ENCODE measurements around the gene GLTP.
"Not testable (repeated sequence)": the region's sequence is repeated elsewhere in the genome, so short reads cannot be mapped to it uniquely, and the experiment has no call there.

Gene GLTP

DNA sequence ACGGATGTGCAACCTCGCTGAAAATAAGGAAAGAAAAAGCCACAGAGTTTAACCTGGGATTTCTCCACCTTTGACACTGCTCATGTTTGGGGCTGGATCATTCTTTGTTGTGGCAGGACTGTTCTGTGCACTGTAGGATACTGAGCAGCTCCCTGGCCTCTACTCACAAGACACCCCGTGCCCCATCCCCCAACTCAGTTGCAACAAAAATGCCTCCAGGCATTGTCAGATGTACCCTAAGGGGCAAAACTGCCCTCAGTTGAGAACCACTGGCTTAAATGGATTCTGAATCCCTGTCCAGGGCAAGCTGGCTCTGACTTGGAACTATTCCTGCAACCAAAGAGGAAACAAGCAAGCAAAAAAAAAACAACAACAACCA is 2.1 kb downstream of the GLTP start:
- no peak for DNase-seq (ENCODE audit: low read depth in 2 of 2)

DNA sequence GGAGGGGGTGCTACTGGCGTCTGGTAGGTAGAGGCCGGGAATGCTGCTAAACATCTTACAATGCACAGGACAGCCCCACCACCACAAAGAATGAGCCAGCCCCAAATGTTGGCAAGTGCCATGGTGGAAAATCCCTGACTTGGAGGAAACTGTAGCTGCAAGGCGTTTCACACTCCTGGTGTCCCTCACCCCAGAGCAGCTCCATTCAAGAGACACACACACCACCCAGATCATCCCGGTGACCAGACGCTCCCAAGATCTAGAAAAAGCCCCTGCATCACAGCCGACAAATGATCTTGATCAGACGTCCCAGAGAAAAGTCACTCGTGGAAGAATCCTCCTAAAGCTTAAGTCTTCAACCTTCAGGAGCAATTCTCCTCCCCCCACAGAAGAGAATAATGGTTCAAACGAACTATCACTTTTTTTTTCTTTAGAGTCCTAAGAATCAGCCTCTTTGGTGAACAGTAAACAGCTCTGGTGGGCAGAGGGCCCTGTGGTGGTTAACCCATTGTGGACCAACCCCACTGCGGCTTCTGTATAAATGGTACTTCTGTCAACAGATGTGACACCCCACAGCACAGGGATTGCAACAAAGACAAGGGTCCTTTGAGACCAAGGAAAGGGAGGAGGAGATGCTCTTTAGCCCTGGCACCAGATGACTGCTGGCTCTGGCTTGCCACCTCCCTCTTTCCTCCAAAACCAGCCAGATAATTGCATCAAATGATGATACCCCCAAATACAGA is 2.7 kb downstream of the GLTP start:
- no peak for DNase-seq (ENCODE audit: low read depth in 2 of 2)

DNA sequence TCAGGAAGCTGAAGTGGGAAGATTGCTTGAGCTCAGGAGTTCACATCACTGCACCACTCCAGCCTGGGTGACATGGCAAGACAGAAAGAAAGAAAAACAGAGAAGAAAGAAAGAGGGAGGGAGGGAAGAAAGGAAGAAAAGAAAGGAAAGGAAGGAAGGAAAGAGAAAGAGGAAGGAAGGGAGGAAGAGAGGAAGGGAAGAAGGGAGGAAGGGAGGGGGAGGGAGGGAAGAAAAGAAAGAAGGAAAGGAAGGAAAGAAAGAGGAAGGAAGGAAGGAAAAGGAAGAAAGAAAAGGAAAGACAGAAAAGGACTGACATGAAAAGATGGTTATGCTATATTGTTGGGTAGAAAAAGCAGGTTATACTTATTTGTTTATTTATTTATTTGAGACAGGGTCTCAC is 3.9 kb downstream of the GLTP start:
- DNase-seq (ENCODE audit: low read depth in 2 of 2), result no peak

DNA sequence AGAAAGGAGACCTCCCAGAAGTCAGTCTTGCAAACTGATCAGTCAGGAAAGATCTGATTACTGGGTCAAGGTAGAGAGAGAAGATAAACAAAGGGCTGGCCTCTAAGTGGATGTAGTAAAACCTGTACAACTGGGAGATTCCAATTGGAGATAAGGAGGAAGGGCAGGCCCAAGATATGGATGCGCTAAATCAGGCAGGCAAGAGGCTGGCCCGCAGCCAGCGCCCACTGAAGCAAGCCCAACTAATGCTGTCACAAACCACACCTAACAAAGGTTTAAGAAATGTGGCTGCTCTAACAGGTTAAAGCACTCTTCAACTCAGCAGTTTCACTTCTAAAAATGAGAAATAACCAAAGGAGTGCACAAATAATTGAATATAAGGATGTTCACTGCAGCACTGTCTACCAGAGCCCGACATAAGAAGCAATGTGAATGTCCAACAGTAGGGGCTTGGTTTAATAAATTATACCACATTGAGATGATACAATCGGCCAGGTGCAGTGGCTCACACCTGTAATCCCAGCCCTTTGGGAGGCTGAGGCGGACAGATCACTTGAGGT is 4.7 kb downstream of the GLTP start:
- no peak for DNase-seq (ENCODE audit: low read depth in 2 of 2)

DNA sequence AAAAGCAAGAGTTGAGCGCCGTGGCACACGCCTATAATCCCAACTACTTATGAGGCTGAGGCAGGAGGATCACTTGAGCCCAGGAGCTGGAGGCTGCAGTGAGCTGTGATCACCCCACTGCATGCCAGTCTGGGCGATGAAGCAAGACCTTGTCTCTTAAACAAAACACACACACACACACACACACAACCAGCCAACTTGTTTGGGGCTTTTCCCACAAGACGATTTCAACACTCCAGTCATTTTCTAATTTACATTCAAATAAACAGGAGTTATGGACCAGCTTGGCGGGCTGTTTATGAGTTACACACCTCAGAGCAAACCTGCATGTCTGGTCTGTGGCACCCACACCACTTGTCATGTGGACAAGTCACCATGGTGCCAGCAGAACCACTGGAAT is 6.7 kb downstream of the GLTP start:
- no peak for DNase-seq (ENCODE audit: low read depth in 2 of 2)

DNA sequence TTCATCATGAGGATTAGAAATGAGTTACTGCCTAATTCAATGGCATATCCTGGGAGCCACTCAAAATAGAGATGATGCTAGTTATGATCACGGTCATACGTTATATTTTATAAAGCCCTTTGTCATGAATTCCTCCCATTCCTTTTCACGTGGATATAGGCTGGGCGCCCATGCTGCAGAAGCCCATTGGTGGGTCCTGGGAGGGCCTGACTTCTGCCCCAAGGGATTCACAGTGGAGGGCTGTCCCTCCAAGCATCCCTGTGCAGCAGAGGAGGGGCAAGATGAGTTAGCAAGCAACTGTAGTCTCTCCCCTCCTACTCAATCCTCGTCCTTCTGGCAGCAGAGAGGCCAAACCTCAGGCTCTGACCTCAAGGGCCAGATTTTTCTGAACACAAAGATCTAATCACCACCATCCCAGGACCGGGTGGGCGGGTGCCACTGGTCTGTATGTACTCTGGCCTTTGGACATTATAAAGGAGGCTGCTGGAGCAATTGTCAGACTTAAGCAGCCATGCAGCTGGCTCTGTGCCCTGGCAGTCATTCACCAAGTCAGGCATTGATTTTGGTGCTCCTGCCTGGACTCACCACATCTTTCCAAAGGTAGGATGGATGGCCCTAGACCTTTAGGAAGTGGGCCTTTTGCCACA is 8.6 kb downstream of the GLTP start:
- no peak for DNase-seq (ENCODE audit: low read depth in 2 of 2)

DNA sequence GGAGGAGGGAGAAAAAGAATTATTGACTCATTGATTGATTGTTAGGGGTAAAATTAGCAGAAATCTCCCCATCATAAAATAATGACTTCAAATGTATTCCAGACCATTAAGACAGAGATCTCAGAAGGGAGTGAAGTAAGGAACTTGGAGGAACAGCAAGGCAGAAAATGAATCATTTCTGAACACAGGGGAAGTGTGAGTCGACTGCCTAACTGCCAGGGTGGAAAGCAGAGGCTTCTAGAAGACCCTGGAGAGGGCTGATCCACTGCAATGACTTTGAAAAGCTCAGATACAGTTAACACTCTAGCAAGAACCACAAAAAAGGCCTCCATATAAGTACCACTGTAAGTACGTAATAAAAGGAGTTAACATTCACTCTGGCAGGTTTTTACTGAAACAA is 9.7 kb downstream of the GLTP start:
- no peak for DNase-seq (ENCODE audit: low read depth in 2 of 2)

DNA sequence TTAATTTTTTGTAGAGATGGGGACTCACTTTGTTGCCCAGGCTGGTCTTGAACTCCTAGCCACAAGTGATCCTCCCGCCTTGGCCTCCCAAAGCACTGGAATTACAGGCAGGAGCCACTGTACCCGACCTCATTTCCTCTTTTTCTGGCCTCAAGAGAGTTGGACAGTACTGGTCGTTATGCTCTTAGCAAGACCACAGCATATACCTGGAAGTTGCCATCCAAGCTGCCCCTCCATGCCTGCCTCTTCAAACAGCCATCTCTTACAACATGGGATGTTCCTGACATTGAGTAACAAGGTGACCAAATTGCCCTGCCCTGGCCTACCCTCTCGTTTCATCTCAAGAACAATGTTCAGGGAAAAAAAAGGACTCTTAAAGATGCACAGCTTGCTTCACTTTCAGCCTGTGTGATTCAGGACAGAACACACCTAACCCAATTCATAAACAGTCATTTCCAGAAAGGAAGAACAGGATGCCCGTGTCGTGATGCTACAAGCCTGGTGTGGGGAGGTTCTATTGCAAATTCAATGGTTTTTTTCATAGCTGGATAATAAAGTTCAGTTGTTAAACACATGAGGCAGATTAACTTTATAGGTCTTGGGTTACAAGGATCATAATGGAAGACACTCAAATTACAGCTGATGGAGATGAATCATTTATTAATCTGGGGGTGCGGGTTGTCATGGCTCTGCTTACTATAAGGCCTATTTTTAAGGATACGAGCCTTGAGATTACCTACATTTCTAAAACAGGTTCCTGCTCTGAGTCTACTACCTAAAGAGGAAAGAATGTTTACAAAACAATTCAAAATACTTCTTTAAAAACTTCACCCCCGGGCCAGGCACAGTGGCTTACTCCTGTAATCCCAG is 11.9 kb downstream of the GLTP start:
- no peak for DNase-seq (ENCODE audit: low read depth in 2 of 2)

DNA sequence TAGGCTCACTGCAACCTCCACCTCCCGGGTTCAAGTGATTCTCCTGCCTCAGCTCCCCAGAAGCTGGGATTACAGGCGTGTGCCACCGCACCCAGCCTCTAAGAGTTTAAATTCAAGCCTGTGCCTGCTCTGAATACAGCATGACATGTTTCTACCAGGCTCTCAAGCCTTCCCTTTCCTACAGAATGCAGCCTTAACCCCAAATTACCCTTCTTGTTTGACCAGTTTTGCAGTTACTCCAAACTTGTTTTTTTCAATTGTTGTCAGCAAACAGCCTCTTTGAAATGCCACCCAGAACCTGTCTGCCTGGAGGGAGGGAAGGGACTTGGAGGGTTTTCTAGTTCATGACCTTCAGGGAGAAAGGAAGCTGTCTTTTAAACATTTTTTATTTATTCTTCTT is 15.4 kb downstream of the GLTP start:
- no peak for DNase-seq (ENCODE audit: low read depth in 2 of 2)

DNA sequence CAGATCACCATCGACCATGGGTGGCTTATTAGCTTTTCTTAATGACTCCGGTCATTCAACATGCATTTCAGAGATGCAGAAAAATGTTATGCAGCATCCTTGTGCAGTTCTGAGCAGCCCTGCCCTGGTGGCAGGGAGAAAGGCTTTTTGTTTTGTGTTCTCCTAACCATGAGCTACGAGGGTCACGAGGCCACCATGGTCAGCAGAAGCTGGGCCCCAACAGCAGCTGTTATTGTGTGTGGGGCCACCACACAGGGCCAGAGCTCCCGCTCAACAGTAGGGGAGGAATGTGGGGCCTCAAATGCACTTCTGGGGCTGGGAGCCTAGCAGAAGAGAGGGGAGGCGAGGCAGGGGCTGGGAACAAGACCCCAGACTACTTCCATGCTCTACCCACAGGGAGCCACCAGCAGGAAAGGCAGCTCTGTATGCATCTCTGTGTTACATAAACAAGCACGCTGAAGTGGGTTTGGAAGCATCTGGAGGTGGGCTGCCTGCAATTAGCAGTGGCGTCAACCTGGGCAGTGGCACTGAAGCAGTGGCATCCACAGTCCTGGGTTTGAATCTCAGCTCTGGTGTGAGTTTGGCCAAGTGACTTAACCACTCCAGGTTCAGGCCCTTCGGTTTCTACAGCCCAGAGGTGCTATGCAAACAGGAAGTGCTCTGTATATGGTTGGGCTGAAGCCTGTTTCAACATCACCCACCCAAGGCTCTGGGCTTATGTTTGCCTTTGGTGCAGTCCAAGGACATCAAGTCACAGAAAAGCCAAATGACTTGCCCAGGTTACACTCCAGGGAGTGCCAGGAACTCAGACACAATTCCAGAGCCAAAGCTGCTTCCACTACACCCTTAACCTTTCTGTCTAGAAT is 16.3 kb downstream of the GLTP start:
- DNase-seq (ENCODE audit: low read depth in 2 of 2), result no peak

DNA sequence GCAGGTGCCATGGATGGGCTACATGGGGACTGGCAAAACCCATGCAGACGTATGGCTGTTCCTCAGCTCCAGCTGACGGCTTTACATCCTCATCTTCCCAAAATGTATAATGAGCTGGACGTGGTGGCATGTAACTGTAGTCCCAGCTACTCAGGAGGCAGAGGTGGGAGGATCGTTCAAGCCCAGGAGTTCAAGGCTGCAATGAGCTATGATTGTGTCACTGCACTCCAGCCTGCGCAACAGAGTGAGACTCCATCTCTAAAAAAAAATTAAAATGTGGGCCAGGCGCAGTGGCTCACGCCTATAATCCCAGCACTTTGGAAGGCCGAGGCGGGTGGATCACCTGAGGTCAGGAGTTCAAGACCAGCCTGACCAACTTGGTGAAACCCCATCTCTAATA is 17.9 kb downstream of the GLTP start:
- DNase-seq (ENCODE audit: low read depth in 2 of 2), result not testable (repeated sequence)

DNA sequence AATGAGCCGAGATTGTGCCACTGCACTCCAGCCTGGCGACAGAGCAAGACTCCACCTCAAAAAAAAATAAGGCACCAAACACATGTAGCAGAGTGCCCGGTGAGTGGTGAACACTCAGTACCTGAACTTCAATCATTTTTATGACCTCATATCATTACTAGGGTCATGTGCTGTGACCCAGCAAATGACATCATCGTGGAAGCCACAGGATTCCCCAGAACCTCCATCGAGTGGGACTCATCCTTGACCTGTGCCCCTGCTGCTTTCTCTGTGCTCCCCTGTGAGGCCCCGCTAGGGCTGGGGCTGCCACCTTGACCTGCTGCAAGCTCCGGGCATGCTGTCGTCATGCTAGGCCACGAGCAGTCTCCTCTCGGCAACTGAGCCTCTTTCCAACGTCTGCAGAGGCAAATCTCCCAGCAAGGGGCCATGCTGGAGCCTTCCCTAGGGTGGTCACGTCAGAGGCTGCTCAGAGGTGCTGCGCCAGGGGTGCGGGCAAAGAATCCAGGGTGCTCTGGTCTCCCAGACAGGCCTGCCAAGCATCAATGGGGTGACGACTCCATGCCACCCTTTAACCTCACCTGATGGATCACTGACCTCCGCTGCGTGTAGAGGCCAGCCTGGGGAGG is 18.5 kb downstream of the GLTP start:
- no peak for DNase-seq (ENCODE audit: low read depth in 2 of 2)

DNA sequence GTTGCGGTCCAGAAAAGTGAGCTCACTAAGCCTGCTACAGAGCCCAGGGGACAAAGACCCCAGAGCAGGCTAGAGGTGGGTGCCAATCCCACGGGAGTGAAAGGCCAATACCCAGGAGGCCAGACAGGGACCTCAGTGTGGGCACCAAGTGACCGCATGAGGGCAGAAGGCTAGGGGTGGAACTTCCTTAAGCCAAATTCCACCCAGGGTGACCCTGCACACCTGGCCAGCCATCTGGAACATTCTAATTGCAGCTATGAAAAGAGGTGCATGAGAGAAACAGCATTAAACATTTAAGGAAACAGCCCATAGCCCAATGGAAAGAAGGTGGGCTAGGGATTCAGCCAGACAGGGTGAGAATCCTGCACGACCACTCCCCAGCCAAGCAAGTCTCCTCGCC is 19.4 kb downstream of the GLTP start:
- no peak for DNase-seq (ENCODE audit: low read depth in 2 of 2)

DNA sequence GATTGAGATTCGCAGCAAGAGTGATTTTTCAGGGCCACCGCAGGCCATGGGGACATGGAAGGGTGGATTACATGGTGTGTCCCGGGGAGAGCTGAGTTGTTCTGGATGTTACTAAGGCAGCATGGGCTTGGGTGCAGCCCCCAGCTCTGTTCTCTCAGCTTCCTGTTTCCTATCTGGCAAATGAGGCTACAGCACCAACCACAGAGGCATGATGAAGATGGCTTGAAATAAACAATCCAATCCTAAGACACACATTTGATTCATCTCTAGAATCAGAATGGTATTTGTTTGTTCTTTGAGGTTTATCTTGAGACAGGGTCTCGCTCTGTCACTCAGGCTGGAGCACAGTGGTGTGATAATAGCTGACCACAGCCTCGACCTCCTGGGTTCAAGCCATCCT is 21.6 kb downstream of the GLTP start:
- DNase-seq (ENCODE audit: low read depth in 2 of 2), result no peak

DNA sequence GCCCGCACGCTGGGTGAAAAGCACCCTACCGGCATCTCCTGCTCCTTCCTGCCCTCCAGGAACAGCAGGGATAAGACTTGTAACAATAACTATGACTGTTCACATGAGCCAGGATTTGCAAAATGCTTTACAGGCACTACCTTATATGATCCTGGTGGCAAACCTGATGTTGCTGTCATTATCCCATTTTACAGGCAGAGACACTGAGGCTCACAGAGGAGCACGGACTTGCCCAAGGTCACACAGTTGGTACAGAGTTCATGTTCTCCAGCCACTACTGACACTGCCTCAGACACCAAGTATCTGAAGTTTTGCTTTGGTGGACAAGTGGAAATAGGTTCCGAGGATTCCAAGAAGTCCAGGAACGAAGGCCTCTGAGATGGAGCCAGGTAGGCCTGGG is 22.6 kb downstream of the GLTP start:
- no peak for DNase-seq (ENCODE audit: low read depth in 2 of 2)

DNA sequence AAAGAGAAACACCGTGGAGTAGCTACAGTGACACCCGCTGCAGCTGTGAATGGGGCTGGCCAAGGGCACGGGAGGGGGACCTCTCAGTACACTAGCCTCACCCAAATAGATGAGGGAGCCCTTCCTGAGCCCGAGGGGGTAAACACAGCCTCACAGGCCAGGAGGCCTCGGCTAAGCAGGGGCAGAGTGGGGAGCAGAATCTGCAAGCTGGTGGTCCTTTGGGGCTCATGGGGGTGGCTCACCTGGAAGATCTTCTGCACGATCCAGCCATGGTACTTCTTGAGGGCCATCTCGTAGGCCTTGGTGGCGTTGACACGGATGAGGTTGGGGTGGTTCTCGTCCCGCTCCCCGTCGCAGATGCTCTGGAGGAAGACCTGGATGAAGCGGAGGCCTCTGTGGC is 25.0 kb downstream of the GLTP start:
- no peak for DNase-seq (ENCODE audit: low read depth in 2 of 2)

DNA sequence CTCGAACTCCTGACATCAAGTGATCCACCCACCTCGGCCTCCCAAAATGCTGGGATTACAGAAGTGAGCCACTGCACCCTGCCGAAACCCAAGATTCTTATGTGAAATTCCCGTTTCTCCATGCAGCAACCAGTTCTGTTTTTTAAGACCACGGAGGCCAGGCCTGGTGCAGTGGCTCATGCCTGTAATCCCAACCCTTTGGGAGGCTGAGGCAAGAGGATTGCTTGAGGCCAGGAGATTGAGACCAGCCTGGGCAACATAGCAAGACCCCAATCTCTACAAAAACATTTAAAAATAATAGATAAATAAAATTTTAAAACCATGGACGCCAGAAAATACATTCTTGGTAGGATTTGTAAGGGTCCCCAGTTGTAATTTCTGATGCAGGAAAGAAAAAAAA is 29.8 kb downstream of the GLTP start:
- not testable (repeated sequence) for DNase-seq (ENCODE audit: low read depth in 2 of 2)

DNA sequence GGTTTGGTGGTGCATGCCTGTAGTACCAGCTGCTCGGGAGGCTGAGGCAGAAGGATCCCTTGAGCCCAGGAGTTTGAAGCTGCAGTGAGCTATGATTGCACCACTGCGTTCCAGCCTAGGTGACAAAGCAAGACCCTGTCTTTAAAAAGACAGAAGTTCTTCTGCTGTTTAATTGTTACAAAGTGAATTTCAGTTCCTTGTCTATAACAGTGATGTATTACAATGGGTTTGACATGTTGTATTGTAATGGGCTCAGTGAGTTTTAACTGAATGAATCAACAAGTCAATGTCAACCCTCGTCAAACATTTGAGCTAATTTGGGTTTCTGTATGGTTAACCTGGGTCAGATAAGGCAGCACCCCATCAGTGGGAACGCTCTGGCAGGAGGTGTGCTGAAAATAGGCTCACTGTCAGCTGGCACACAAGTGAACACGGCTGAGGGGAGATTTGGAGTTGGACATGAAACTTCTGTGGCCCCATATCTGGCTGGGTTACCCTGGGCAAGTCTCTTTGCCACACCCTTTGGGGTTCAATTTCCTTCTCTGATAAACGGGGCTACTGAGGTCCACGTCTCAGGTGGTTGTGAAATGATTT is 33.1 kb downstream of the GLTP start:
- no peak for DNase-seq (ENCODE audit: low read depth in 2 of 2)

DNA sequence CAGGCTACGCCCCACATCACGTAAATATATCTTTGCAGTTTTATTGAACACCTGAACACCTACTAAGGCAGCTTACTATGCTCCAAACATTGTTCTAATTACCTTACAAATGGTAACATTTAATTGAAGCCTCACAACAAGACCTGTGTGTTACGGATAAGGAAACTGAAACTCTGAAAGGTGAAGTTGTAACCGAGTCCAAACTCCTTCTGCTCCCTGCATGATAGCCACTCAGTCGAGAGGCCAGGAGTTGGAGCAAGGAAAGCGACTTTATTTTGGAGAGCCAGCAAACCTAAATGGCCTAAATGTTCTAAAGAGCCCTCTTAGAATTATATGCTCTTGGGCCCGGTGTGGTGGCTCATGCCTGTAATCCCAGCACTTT is 34.5 kb downstream of the GLTP start:
- DNase-seq (ENCODE audit: low read depth in 2 of 2), result no peak

DNA sequence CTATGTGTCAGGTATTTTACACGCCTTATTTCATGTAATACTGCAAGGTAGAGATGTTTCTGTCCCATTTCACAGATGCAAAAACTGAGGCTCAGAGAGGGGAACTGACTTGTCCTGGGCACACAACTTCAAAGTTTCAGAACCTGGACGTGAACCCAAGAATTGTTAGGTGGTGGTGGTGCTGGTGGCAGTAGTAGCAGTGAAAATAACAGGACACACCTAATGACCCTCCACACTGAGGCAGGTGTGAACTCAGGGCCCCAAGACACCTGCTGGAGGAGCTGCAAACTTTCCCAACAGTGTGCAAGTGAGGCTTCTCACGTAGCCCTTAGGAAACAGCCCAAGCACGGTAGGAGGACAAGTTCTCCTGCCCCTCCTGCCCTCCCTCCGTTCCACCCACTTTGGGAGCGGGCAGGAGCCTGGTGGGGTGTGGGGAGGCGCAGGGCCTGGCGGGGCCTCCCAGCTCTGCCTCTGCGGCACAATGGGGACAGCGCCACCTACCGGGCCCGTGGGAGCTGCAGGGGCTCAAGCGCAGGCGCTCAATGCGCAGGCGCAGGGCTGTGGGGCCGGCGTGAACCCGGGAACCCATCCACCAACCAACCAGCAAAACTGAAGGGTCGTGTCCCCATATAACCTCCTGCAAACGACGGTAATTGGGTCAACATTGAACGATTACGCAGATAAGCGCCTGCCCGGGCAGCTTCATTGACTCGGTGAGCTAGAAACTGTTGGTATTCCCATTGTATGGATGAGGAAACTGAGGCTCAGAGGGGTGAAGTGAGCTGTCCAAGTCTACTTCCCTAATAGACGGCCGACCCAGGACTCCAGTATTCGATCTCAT is 35.1 kb downstream of the GLTP start:
- peak; percentile 88 to 91 for DNase-seq (ENCODE audit: low read depth in 2 of 2)

Data from activated CD4-positive, alpha-beta T cell treated with anti-CD3 and anti-CD28 coated beads for 24 hours (primary cell).